GM12878 (cell line): ENCODE results near the gene RBM44.

ENCODE experiments used
- ATF7 ChIP-seq: fragments of 450-650 bp; IDR thresholded peaks from 2 replicates; pipeline ENCODE4 v1.6.1; 2016; ENCODE audit warnings: low read depth, mild to moderate bottlenecking
- CHD2 ChIP-seq: IDR thresholded peaks from 2 replicates; pipeline ENCODE4 v1.6.1; 2011; ENCODE audit warnings: low read depth, low read length, improper control_type of control experiment, borderline replicate concordance
- ETV6 ChIP-seq, 2 experiments: fragments of 450-650 bp in 1 of 2; IDR thresholded peaks in 1 of 2; conservative IDR thresholded peaks in 1 of 2; 2 replicates each; pipeline ENCODE4 v1.6.1; 2014; ENCODE audit warnings: antibody characterized with exemption in 1 of 2, borderline replicate concordance in 1 of 2, low read depth in 1 of 2, mild to moderate bottlenecking in 1 of 2, moderate library complexity in 1 of 2
- HDAC6 ChIP-seq: fragments of 200-600 bp; sonication (generic); IDR thresholded peaks from one replicate; pipeline ENCODE4 v1.8.0; 2017; ENCODE audit warnings: antibody characterized with exemption; ENCODE audit not compliant: unreplicated experiment
- POLR2A ChIP-seq: IDR thresholded peaks from 2 replicates; pipeline ENCODE4 v1.6.1; 2011; ENCODE audit warnings: low read depth, mild to moderate bottlenecking, low read length
- POLR2AphosphoS2 ChIP-seq: IDR thresholded peaks from 2 replicates; pipeline ENCODE4 v1.6.1; 2011; ENCODE audit warnings: low read depth, mild to moderate bottlenecking, low read length, improper control_type of control experiment, moderate library complexity
- RBBP5 ChIP-seq: fragments of 200-600 bp; sonication (generic); conservative IDR thresholded peaks from 2 replicates; pipeline ENCODE4 v1.6.1; 2016
- RCOR1 ChIP-seq: conservative IDR thresholded peaks from 2 replicates; pipeline ENCODE4 v1.6.1; 2012; ENCODE audit warnings: low read depth, low read length, improper control_type of control experiment
- SIX5 ChIP-seq: IDR thresholded peaks from 2 replicates; pipeline ENCODE4 v1.6.1; 2011; ENCODE audit warnings: mild to moderate bottlenecking, low read depth, low read length, moderate library complexity; ENCODE audit not compliant: severe bottlenecking
- SMAD5 ChIP-seq: IDR thresholded peaks from 2 replicates; pipeline ENCODE4 v1.6.1; 2016; ENCODE audit warnings: antibody characterized with exemption, low read depth
- TAF1 ChIP-seq: IDR thresholded peaks from 2 replicates; pipeline ENCODE4 v1.6.1; 2011; ENCODE audit warnings: mild to moderate bottlenecking, low read depth, low read length, borderline replicate concordance
- TF ChIP-seq, protein P1 (sequence below), 3 experiments: IDR thresholded peaks in 2 of 3; conservative IDR thresholded peaks in 1 of 3; 2 replicates each; pipeline ENCODE4 v1.5.1; 2011; ENCODE audit warnings: low read depth in 3 of 3, low read length in 3 of 3, mild to moderate bottlenecking in 3 of 3, control low read depth in 2 of 3, moderate library complexity in 2 of 3, inconsistent platforms in 1 of 3, mixed read lengths in 1 of 3; ENCODE audit not compliant: control insufficient read depth in 2 of 3, insufficient read depth in 1 of 3; ENCODE audit errors: extremely low read depth in 1 of 3
- TF ChIP-seq, protein P2 (sequence below): IDR thresholded peaks from 2 replicates; pipeline ENCODE4 v1.6.1; 2011; ENCODE audit warnings: low read depth, low read length, improper control_type of control experiment, borderline replicate concordance

DNA sequence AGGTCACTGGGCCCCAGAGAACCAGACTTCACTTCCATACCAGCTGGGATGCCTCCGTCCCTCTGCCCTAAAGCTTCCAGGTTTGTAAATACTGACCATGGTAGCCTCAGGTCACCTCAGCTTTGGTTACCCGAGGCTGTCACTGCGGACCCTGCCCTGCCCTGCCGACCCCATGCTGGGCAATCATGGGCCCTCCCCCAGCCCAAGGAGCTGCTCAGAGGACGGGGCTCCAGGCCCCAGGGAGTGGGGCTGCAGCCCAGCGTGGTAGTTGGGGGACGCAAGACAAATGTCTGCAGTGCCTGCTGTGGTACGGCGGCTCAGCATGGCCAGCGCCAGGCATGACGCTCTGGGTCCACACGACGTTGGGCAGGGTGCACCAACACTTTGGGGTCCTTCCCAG, 86.1 kb downstream of the RBM44 start:
- TF ChIP-seq CHD2 (no peak), ETV6 (conservative IDR thresholded peaks at IDR 0.05 in 1 of 2, IDR thresholded peaks at IDR 0.05 in 1 of 2; ENCODE audit: borderline replicate concordance in 1 of 2, low read depth in 1 of 2) (no peak), POLR2AphosphoS2 (no peak), SMAD5 (no peak), TAF1 (no peak), SIX5 (no peak), RBBP5 (no peak), RCOR1 (no peak), ATF7 (no peak), POLR2A (no peak), HDAC6 (no peak)
- TF ChIP-seq, protein P1, sequence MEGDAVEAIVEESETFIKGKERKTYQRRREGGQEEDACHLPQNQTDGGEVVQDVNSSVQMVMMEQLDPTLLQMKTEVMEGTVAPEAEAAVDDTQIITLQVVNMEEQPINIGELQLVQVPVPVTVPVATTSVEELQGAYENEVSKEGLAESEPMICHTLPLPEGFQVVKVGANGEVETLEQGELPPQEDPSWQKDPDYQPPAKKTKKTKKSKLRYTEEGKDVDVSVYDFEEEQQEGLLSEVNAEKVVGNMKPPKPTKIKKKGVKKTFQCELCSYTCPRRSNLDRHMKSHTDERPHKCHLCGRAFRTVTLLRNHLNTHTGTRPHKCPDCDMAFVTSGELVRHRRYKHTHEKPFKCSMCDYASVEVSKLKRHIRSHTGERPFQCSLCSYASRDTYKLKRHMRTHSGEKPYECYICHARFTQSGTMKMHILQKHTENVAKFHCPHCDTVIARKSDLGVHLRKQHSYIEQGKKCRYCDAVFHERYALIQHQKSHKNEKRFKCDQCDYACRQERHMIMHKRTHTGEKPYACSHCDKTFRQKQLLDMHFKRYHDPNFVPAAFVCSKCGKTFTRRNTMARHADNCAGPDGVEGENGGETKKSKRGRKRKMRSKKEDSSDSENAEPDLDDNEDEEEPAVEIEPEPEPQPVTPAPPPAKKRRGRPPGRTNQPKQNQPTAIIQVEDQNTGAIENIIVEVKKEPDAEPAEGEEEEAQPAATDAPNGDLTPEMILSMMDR (IDR thresholded peaks at IDR 0.05 in 2 of 3, conservative IDR thresholded peaks at IDR 0.05 in 1 of 3; ENCODE audit: control insufficient read depth in 2 of 3, extremely low read depth in 1 of 3, insufficient read depth in 1 of 3, low read depth in 3 of 3, low read length in 3 of 3), result no peak
- TF ChIP-seq, protein P2, sequence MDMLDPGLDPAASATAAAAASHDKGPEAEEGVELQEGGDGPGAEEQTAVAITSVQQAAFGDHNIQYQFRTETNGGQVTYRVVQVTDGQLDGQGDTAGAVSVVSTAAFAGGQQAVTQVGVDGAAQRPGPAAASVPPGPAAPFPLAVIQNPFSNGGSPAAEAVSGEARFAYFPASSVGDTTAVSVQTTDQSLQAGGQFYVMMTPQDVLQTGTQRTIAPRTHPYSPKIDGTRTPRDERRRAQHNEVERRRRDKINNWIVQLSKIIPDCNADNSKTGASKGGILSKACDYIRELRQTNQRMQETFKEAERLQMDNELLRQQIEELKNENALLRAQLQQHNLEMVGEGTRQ, result no peak
